Measurements from ENCODE around the gene CMC2. TPM values are rescaled to one million over a fixed set of nuclear protein-coding genes. Genes with fewer than 3 reads are reported as not detected.

Gene CMC2
- total and polyA plus RNA-seq, 10 of the 15 experiments (the other 5 are each of a cell fraction or from before 2014, with no cell fraction given), result 62.8 to 251 (median 157) TPM

DNA sequence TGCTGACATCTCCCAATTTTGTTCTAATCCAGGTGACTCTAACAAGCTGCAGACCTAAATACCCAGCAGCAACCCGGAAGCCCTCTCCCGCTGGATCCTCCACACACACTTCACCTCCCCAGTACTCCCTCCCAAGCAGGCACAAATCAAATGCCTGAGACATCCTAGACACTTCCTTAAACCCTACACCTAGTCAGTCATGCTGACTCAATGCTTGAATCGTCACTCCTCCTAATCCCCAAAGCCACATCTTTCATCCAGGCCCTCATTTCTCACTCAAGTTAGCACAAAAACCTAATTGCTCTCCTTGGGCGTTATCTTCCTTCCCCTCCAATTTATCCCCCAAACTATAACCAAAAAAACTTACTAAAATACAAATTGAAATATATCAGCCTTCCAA is 32.7 kb downstream of the CMC2 start:
- Histone ChIP-seq H2AFZ (ENCODE audit: control insufficient read depth, low read depth, low read length) (no peak overlapping the region), H4K20me1 (ENCODE audit: control insufficient read depth, insufficient read depth) (no peaks in the 10 kb centered on the region), H3K36me3 (ENCODE audit: control insufficient read depth in 2 of 2, insufficient read depth in 2 of 2, low read length in 1 of 2) (peaks cover 2 to 13% of the 10 kb centered on the region in 2 experiments; a peak in 2 of 4 replicates), H3K79me2 (ENCODE audit: control insufficient read depth, insufficient read depth, low read length) (no peaks in the 10 kb centered on the region), H3K4me2 (ENCODE audit: control insufficient read depth, insufficient read depth) (no peak overlapping the region), H3K9me3 (replicated peaks; ENCODE audit: control insufficient read depth, insufficient read depth, low read length) (no peaks in the 10 kb centered on the region), H3K9ac (ENCODE audit: control insufficient read depth, insufficient read depth, low read length) (no peak overlapping the region), H3K27me3 (replicated peaks in 1 of 2; ENCODE audit: control insufficient read depth in 2 of 2, insufficient read depth in 2 of 2, low read length in 1 of 2) (no peaks in the 10 kb centered on the region), H3K27ac (ENCODE audit: control insufficient read depth, insufficient read depth) (no peak overlapping the region), H3K4me1 (ENCODE audit: control insufficient read depth, insufficient read depth, low read length) (0 out of 2 replicates have a peak, but pooled peaks cover 3% of the 10 kb centered on the region), H3K4me3 (no peak overlapping the region)
- no TSS peak for BruUV-seq (replicated peaks)
- ChIA-PET SMC1A (ENCODE audit: uncharacterized antibody, unreplicated experiment) (interaction anchor here (1.0 to 1.5 kb wide), 2 partner anchors 29 to 31 kb away, joined by 5 read pairs; no protein-coding TSS in a partner anchor), POLR2A (interaction anchor here (1.0 kb wide), 1 partner anchor 69 kb away, joined by 3 read pairs; no protein-coding TSS in a partner anchor), RAD21 (ENCODE audit: unreplicated experiment) (interaction anchor here (1.2 to 1.5 kb wide), 2 partner anchors 24 to 30 kb away, joined by 3 to 6 read pairs; no protein-coding TSS in a partner anchor), CTCF (interaction anchor here (1.4 to 2.4 kb wide), 5 partner anchors 14 to 31 kb away, joined by 6 to 11 read pairs (median 10); no protein-coding TSS in a partner anchor)
- no peak for DNase-seq (ENCODE audit: low read depth, low spot score)
- 98% methylated on average over 3 of the region's 4 CpGs for WGBS (ENCODE audit: insufficient coverage, insufficient replicate concordance, low lambda C conversion rate, missing lambda C conversion rate)
- FAIRE-seq, result no peak
- TF ChIP-seq, protein P1, sequence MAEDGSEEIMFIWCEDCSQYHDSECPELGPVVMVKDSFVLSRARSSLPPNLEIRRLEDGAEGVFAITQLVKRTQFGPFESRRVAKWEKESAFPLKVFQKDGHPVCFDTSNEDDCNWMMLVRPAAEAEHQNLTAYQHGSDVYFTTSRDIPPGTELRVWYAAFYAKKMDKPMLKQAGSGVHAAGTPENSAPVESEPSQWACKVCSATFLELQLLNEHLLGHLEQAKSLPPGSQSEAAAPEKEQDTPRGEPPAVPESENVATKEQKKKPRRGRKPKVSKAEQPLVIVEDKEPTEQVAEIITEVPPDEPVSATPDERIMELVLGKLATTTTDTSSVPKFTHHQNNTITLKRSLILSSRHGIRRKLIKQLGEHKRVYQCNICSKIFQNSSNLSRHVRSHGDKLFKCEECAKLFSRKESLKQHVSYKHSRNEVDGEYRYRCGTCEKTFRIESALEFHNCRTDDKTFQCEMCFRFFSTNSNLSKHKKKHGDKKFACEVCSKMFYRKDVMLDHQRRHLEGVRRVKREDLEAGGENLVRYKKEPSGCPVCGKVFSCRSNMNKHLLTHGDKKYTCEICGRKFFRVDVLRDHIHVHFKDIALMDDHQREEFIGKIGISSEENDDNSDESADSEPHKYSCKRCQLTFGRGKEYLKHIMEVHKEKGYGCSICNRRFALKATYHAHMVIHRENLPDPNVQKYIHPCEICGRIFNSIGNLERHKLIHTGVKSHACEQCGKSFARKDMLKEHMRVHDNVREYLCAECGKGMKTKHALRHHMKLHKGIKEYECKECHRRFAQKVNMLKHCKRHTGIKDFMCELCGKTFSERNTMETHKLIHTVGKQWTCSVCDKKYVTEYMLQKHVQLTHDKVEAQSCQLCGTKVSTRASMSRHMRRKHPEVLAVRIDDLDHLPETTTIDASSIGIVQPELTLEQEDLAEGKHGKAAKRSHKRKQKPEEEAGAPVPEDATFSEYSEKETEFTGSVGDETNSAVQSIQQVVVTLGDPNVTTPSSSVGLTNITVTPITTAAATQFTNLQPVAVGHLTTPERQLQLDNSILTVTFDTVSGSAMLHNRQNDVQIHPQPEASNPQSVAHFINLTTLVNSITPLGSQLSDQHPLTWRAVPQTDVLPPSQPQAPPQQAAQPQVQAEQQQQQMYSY (CRISPR knock-in tag; IDR thresholded peaks at IDR 0.05), result no peak
- TF ChIP-seq SIX5 (IDR thresholded peaks at IDR 0.05; ENCODE audit: low read depth, low read length, severe bottlenecking) (no peak), LARP7 (IDR thresholded peaks at IDR 0.05) (no peak), NFXL1 (IDR thresholded peaks at IDR 0.05; ENCODE audit: borderline replicate concordance) (no peak), NR2C1 (IDR thresholded peaks at IDR 0.05) (no peak), ZNF217 (IDR thresholded peaks at IDR 0.05) (no peak), TCF7 (IDR thresholded peaks at IDR 0.05; ENCODE audit: borderline replicate concordance) (no peak), ETV6 (conservative IDR thresholded peaks at IDR 0.05 in 1 of 2, IDR thresholded peaks at IDR 0.05 in 1 of 2; ENCODE audit: borderline replicate concordance in 1 of 2, low read depth in 1 of 2) (no peak)
- TF ChIP-seq, protein P2, sequence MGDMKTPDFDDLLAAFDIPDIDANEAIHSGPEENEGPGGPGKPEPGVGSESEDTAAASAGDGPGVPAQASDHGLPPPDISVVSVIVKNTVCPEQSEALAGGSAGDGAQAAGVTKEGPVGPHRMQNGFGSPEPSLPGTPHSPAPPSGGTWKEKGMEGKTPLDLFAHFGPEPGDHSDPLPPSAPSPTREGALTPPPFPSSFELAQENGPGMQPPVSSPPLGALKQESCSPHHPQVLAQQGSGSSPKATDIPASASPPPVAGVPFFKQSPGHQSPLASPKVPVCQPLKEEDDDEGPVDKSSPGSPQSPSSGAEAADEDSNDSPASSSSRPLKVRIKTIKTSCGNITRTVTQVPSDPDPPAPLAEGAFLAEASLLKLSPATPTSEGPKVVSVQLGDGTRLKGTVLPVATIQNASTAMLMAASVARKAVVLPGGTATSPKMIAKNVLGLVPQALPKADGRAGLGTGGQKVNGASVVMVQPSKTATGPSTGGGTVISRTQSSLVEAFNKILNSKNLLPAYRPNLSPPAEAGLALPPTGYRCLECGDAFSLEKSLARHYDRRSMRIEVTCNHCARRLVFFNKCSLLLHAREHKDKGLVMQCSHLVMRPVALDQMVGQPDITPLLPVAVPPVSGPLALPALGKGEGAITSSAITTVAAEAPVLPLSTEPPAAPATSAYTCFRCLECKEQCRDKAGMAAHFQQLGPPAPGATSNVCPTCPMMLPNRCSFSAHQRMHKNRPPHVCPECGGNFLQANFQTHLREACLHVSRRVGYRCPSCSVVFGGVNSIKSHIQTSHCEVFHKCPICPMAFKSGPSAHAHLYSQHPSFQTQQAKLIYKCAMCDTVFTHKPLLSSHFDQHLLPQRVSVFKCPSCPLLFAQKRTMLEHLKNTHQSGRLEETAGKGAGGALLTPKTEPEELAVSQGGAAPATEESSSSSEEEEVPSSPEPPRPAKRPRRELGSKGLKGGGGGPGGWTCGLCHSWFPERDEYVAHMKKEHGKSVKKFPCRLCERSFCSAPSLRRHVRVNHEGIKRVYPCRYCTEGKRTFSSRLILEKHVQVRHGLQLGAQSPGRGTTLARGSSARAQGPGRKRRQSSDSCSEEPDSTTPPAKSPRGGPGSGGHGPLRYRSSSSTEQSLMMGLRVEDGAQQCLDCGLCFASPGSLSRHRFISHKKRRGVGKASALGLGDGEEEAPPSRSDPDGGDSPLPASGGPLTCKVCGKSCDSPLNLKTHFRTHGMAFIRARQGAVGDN (IDR thresholded peaks at IDR 0.05), result no peak
- TF ChIP-seq, protein P3, sequence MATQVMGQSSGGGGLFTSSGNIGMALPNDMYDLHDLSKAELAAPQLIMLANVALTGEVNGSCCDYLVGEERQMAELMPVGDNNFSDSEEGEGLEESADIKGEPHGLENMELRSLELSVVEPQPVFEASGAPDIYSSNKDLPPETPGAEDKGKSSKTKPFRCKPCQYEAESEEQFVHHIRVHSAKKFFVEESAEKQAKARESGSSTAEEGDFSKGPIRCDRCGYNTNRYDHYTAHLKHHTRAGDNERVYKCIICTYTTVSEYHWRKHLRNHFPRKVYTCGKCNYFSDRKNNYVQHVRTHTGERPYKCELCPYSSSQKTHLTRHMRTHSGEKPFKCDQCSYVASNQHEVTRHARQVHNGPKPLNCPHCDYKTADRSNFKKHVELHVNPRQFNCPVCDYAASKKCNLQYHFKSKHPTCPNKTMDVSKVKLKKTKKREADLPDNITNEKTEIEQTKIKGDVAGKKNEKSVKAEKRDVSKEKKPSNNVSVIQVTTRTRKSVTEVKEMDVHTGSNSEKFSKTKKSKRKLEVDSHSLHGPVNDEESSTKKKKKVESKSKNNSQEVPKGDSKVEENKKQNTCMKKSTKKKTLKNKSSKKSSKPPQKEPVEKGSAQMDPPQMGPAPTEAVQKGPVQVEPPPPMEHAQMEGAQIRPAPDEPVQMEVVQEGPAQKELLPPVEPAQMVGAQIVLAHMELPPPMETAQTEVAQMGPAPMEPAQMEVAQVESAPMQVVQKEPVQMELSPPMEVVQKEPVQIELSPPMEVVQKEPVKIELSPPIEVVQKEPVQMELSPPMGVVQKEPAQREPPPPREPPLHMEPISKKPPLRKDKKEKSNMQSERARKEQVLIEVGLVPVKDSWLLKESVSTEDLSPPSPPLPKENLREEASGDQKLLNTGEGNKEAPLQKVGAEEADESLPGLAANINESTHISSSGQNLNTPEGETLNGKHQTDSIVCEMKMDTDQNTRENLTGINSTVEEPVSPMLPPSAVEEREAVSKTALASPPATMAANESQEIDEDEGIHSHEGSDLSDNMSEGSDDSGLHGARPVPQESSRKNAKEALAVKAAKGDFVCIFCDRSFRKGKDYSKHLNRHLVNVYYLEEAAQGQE (IDR thresholded peaks at IDR 0.05; ENCODE audit: low read depth, low read length), result no peak
- TF ChIP-seq, protein P4, sequence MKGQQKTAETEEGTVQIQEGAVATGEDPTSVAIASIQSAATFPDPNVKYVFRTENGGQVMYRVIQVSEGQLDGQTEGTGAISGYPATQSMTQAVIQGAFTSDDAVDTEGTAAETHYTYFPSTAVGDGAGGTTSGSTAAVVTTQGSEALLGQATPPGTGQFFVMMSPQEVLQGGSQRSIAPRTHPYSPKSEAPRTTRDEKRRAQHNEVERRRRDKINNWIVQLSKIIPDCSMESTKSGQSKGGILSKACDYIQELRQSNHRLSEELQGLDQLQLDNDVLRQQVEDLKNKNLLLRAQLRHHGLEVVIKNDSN (IDR thresholded peaks at IDR 0.05; ENCODE audit: borderline replicate concordance, extremely low read length, insufficient read depth, low read depth, low read length), result no peak
- ATAC-seq, result no peak
- in situ Hi-C loops (cut with MboI) (no loop called here), intact Hi-C loops (cut with micrococcal nuclease; ENCODE audit: unreplicated experiment) (no loop called here)

Measured in GM12878 (cell line).